GM12878 (cell line): ENCODE measurements around the gene LHFPL2. TPM values are rescaled to one million over a fixed set of nuclear protein-coding genes. Genes with fewer than 3 reads are reported as not detected.

Experiments
- CREM ChIP-seq: IDR thresholded peaks from 2 replicates; pipeline ENCODE4 v1.6.1; 2014; ENCODE audit warnings: antibody characterized with exemption, low read depth
- IRF4 ChIP-seq: IDR thresholded peaks from 2 replicates; pipeline ENCODE4 v1.6.1; 2011; ENCODE audit warnings: low read depth, low read length
- KAT2A ChIP-seq: conservative IDR thresholded peaks from 2 replicates; pipeline ENCODE4 v1.6.1; 2011; ENCODE audit warnings: low read depth, low read length; ENCODE audit not compliant: control insufficient read depth
- MEF2A ChIP-seq: IDR thresholded peaks from 2 replicates; pipeline ENCODE4 v1.6.1; 2011; ENCODE audit warnings: low read depth, mild to moderate bottlenecking, low read length, moderate library complexity; ENCODE audit not compliant: insufficient read depth
- NBN ChIP-seq: fragments of 450-650 bp; IDR thresholded peaks from 2 replicates; pipeline ENCODE4 v1.6.1; 2016
- SIN3A ChIP-seq: IDR thresholded peaks from 2 replicates; pipeline ENCODE4 v1.6.1; 2012; ENCODE audit warnings: low read depth, low read length, improper control_type of control experiment
- SREBF2 ChIP-seq: IDR thresholded peaks from 2 replicates; pipeline ENCODE4 v1.6.1; 2012; ENCODE audit warnings: mild to moderate bottlenecking, low read length
- SUZ12 ChIP-seq: fragments of 200-600 bp; sonication (generic); IDR thresholded peaks from one replicate; pipeline ENCODE4 v1.6.1; 2018; ENCODE audit warnings: antibody characterized with exemption, mild to moderate bottlenecking; ENCODE audit not compliant: unreplicated experiment
- ZNF592 ChIP-seq: fragments of 450-650 bp; IDR thresholded peaks from 2 replicates; pipeline ENCODE4 v1.6.1; 2017; ENCODE audit warnings: mild to moderate bottlenecking, moderate library complexity
- polyA plus RNA-seq, 11 experiments: library from polyadenylated mRNA; depleted of rRNA in 4 of 11; unstranded in 6 of 11; stranded (reverse) in 5 of 11; fragments of >200 nt; fragmentation: Nextera tagmentation in 4 of 11; fragmentation: Illumina TruSeq in 1 of 11; extraction: Ambion mirVana in 4 of 11; extraction: Trizol in 1 of 11; gene quantifications; 1 replicate in 1 of 11; 2 replicates in 10 of 11; pipeline versions ENCODE4 v1.2.1 to v1.2.3, GENCODE V29; 2011 to 2016; ENCODE audit warnings: inconsistent platforms in 2 of 11, missing spikeins in 2 of 11, low read depth in 1 of 11
- total RNA-seq, 4 experiments: library from RNA; depleted of rRNA in 3 of 4; stranded (reverse); fragments of >200 nt in 3 of 4; fragmentation: Illumina TruSeq in 1 of 4; extraction: Trizol in 1 of 4; gene quantifications; 2 replicates each; pipeline versions ENCODE4 v1.2.1 to v1.2.3, GENCODE V29; 2013 to 2021
- TF ChIP-seq, protein P1 (sequence below): IDR thresholded peaks from 2 replicates; pipeline ENCODE4 v1.6.1; 2012; ENCODE audit warnings: mild to moderate bottlenecking, low read depth, low read length
- TF ChIP-seq, protein P2 (sequence below): fragments of 450-650 bp; IDR thresholded peaks from 2 replicates; pipeline ENCODE4 v1.6.1; 2017; ENCODE audit warnings: low read depth, mild to moderate bottlenecking, moderate library complexity
- TF ChIP-seq, protein P3 (sequence below): fragments of 450-650 bp; formaldehyde crosslinking; IDR thresholded peaks from 2 replicates; pipeline ENCODE4 v1.5.0; 2022; ENCODE audit warnings: mild to moderate bottlenecking, missing genetic modification characterization
- TF ChIP-seq, protein P4 (sequence below): fragments of 450-650 bp; IDR thresholded peaks from 2 replicates; pipeline ENCODE4 v1.6.1; 2016; ENCODE audit warnings: mild to moderate bottlenecking, moderate library complexity, borderline replicate concordance

LHFPL2 gene
- total and polyA plus RNA-seq, 10 of the 15 experiments (the other 5 are each of a cell fraction or from before 2014, with no cell fraction given): 4.1 to 21.8 (median 12.5) TPM

DNA sequence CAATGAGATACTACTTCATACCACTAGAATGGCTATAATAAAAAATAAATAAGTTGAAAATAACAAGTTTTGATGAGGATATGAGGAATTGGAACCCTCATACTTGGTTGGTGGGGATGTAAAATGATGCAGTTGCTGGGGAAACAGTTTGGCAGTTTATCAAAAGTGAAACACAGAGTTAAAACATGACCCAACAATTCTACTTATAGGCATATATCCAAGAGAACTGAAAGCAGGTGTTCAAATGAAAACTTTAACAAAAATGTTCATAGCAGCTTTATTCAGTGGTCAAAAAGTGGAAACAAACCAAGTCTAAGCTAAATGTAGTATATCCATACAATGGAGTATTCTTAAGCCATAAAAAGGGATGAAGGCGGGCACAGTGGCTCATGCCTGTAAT lies 13.1 kb upstream of the LHFPL2 start (continued):
- TF ChIP-seq, protein P1, sequence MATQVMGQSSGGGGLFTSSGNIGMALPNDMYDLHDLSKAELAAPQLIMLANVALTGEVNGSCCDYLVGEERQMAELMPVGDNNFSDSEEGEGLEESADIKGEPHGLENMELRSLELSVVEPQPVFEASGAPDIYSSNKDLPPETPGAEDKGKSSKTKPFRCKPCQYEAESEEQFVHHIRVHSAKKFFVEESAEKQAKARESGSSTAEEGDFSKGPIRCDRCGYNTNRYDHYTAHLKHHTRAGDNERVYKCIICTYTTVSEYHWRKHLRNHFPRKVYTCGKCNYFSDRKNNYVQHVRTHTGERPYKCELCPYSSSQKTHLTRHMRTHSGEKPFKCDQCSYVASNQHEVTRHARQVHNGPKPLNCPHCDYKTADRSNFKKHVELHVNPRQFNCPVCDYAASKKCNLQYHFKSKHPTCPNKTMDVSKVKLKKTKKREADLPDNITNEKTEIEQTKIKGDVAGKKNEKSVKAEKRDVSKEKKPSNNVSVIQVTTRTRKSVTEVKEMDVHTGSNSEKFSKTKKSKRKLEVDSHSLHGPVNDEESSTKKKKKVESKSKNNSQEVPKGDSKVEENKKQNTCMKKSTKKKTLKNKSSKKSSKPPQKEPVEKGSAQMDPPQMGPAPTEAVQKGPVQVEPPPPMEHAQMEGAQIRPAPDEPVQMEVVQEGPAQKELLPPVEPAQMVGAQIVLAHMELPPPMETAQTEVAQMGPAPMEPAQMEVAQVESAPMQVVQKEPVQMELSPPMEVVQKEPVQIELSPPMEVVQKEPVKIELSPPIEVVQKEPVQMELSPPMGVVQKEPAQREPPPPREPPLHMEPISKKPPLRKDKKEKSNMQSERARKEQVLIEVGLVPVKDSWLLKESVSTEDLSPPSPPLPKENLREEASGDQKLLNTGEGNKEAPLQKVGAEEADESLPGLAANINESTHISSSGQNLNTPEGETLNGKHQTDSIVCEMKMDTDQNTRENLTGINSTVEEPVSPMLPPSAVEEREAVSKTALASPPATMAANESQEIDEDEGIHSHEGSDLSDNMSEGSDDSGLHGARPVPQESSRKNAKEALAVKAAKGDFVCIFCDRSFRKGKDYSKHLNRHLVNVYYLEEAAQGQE: no peak
- TF ChIP-seq, protein P2, sequence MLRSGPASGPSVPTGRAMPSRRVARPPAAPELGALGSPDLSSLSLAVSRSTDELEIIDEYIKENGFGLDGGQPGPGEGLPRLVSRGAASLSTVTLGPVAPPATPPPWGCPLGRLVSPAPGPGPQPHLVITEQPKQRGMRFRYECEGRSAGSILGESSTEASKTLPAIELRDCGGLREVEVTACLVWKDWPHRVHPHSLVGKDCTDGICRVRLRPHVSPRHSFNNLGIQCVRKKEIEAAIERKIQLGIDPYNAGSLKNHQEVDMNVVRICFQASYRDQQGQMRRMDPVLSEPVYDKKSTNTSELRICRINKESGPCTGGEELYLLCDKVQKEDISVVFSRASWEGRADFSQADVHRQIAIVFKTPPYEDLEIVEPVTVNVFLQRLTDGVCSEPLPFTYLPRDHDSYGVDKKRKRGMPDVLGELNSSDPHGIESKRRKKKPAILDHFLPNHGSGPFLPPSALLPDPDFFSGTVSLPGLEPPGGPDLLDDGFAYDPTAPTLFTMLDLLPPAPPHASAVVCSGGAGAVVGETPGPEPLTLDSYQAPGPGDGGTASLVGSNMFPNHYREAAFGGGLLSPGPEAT: no peak
- no peak for TF ChIP-seq KAT2A
- TF ChIP-seq IRF4: no peak
- 0 out of 2 replicates have a peak, but pooled peaks have one; percentile 42 for TF ChIP-seq MEF2A
- TF ChIP-seq, protein P3, sequence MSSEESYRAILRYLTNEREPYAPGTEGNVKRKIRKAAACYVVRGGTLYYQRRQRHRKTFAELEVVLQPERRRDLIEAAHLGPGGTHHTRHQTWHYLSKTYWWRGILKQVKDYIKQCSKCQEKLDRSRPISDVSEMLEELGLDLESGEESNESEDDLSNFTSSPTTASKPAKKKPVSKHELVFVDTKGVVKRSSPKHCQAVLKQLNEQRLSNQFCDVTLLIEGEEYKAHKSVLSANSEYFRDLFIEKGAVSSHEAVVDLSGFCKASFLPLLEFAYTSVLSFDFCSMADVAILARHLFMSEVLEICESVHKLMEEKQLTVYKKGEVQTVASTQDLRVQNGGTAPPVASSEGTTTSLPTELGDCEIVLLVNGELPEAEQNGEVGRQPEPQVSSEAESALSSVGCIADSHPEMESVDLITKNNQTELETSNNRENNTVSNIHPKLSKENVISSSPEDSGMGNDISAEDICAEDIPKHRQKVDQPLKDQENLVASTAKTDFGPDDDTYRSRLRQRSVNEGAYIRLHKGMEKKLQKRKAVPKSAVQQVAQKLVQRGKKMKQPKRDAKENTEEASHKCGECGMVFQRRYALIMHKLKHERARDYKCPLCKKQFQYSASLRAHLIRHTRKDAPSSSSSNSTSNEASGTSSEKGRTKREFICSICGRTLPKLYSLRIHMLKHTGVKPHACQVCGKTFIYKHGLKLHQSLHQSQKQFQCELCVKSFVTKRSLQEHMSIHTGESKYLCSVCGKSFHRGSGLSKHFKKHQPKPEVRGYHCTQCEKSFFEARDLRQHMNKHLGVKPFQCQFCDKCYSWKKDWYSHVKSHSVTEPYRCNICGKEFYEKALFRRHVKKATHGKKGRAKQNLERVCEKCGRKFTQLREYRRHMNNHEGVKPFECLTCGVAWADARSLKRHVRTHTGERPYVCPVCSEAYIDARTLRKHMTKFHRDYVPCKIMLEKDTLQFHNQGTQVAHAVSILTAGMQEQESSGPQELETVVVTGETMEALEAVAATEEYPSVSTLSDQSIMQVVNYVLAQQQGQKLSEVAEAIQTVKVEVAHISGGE (CRISPR knock-in tag): no peak
- TF ChIP-seq SUZ12: no peak
- no peak for TF ChIP-seq NBN
- no peak for TF ChIP-seq ZNF592
- TF ChIP-seq SIN3A: no peak
- TF ChIP-seq, protein P4, sequence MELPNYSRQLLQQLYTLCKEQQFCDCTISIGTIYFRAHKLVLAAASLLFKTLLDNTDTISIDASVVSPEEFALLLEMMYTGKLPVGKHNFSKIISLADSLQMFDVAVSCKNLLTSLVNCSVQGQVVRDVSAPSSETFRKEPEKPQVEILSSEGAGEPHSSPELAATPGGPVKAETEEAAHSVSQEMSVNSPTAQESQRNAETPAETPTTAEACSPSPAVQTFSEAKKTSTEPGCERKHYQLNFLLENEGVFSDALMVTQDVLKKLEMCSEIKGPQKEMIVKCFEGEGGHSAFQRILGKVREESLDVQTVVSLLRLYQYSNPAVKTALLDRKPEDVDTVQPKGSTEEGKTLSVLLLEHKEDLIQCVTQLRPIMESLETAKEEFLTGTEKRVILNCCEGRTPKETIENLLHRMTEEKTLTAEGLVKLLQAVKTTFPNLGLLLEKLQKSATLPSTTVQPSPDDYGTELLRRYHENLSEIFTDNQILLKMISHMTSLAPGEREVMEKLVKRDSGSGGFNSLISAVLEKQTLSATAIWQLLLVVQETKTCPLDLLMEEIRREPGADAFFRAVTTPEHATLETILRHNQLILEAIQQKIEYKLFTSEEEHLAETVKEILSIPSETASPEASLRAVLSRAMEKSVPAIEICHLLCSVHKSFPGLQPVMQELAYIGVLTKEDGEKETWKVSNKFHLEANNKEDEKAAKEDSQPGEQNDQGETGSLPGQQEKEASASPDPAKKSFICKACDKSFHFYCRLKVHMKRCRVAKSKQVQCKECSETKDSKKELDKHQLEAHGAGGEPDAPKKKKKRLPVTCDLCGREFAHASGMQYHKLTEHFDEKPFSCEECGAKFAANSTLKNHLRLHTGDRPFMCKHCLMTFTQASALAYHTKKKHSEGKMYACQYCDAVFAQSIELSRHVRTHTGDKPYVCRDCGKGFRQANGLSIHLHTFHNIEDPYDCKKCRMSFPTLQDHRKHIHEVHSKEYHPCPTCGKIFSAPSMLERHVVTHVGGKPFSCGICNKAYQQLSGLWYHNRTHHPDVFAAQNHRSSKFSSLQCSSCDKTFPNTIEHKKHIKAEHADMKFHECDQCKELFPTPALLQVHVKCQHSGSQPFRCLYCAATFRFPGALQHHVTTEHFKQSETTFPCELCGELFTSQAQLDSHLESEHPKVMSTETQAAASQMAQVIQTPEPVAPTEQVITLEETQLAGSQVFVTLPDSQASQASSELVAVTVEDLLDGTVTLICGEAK: peak; percentile 90
- TF ChIP-seq SREBF2: no peak
- peak; percentile 54 for TF ChIP-seq CREM
